WTC11 (cell line): ENCODE measurements around the gene RECQL5.

Experiments
- ATF1 ChIP-seq: sonication (generic); formaldehyde crosslinking; IDR thresholded peaks from 2 replicates; pipeline ENCODE4 v1.8.1; 2023; ENCODE audit warnings: mild to moderate bottlenecking, moderate library complexity, missing genetic modification reagents
- CREB1 ChIP-seq: sonication (generic); formaldehyde crosslinking; IDR thresholded peaks from 2 replicates; pipeline ENCODE4 v1.8.0; 2023; ENCODE audit warnings: mild to moderate bottlenecking, missing genetic modification reagents
- CTCF ChIP-seq: fragments of 200-600 bp; IDR thresholded peaks from 2 replicates; pipeline ENCODE4 v1.8.0; 2022; ENCODE audit warnings: antibody characterized with exemption
- E2F4 ChIP-seq: sonication (generic); formaldehyde crosslinking; IDR thresholded peaks from 2 replicates; pipeline ENCODE4 v1.8.1; 2022; ENCODE audit warnings: low read depth, mild to moderate bottlenecking, moderate library complexity, missing genetic modification reagents, borderline replicate concordance
- ESRRA ChIP-seq: sonication (generic); formaldehyde crosslinking; IDR thresholded peaks from 2 replicates; pipeline ENCODE4 v1.8.1; 2022; ENCODE audit warnings: mild to moderate bottlenecking, missing genetic modification reagents, borderline replicate concordance
- KAT7 ChIP-seq: sonication (generic); formaldehyde crosslinking; IDR thresholded peaks from 2 replicates; pipeline ENCODE4 v1.8.1; 2023; ENCODE audit warnings: missing genetic modification reagents, mild to moderate bottlenecking, borderline replicate concordance
- MYBL2 ChIP-seq: sonication (generic); formaldehyde crosslinking; IDR thresholded peaks from 2 replicates; pipeline ENCODE4 v1.8.1; 2023; ENCODE audit warnings: mild to moderate bottlenecking, moderate library complexity, missing genetic modification reagents
- PRDM15 ChIP-seq: sonication (generic); formaldehyde crosslinking; IDR thresholded peaks from 2 replicates; pipeline ENCODE4 v1.8.0; 2022; ENCODE audit warnings: missing genetic modification reagents
- ZNF121 ChIP-seq: sonication (generic); formaldehyde crosslinking; IDR thresholded peaks from 2 replicates; pipeline ENCODE4 v1.8.0; 2023; ENCODE audit warnings: missing genetic modification reagents
- ZNF232 ChIP-seq: sonication (generic); formaldehyde crosslinking; IDR thresholded peaks from 2 replicates; pipeline ENCODE4 v1.8.0; 2022; ENCODE audit warnings: mild to moderate bottlenecking, missing genetic modification reagents

GRCh38 chr17:75631353-75631752 lies 35.6 kb downstream of the RECQL5 start:
- TF ChIP-seq ATF1 (CRISPR knock-in tag) (no peak), E2F4 (CRISPR knock-in tag) (no peak), CTCF (no peak), CREB1 (no peak), ESRRA (no peak), ZNF232 (CRISPR knock-in tag) (no peak), ZNF121 (CRISPR knock-in tag) (no peak), KAT7 (CRISPR knock-in tag) (no peak), PRDM15 (CRISPR knock-in tag) (no peak), MYBL2 (CRISPR knock-in tag) (no peak)
